GM12874 (cell line): Measurements from ENCODE around the gene UBR1.

ENCODE experiments used
- CTCF ChIP-seq: IDR thresholded peaks from 2 replicates; pipeline ENCODE4 v1.5.1; 2011; ENCODE audit warnings: low read depth, mild to moderate bottlenecking, control low read depth, low read length, moderate library complexity; ENCODE audit not compliant: insufficient read depth

The UBR1 gene

GRCh38 chr15:42921342-42921731 lies 184.5 kb downstream of the UBR1 start:
- no peak for TF ChIP-seq CTCF

- no peak for TF ChIP-seq CTCF
Observed at GRCh38 chr15:42920519-42921341, 185.1 kb downstream of the UBR1 start, which contains the start of gene TTBK2. TTBK2 (minus strand) TSS chr15:42920778; CDS start chr15:42878617, 42,161 bp downstream.

- TF ChIP-seq CTCF: no peak
Observed at GRCh38 chr15:42919799-42920518, 185.9 kb downstream of the UBR1 start.

GRCh38 chr15:42919308-42919707 lies 186.5 kb downstream of the UBR1 start:
- TF ChIP-seq CTCF: no peak

GRCh38 chr15:42918047-42918446 lies 187.8 kb downstream of the UBR1 start:
- no peak for TF ChIP-seq CTCF

GRCh38 chr15:42915654-42916315 lies 190.1 kb downstream of the UBR1 start:
- no peak for TF ChIP-seq CTCF
